HCT116 (cell line): ENCODE results near the gene ST3GAL2. TPM values are rescaled to one million over a fixed set of nuclear protein-coding genes. Genes with fewer than 3 reads are reported as not detected.

Source experiments
- ATAC-seq: fragments of 200-7000 bp; cut with Tn5 transposase; 2 replicates; pipeline ENCODE4 v1.9.1; 2020; ENCODE audit warnings: mild to moderate bottlenecking, moderate library complexity
- BruUV-seq: library from RNA; stranded (reverse); fragments of 400-500 nt; replicated peaks from 2 replicates; lab custom pipeline; 2021; lab: Mats Ljungman, UMichigan
- CTCF ChIA-PET: fragments of 300-600 bp; sonication (Branson Sonifier 250); formaldehyde crosslinking; loops from one replicate; lab custom pipeline; 2021; ENCODE audit warnings: antibody characterized with exemption; lab: Charles Lee
- POLR2A ChIA-PET: fragments of 300-600, 350-600 bp; sonication (Branson Sonifier 250); formaldehyde crosslinking; loops from one replicate; lab custom pipeline; 2021; ENCODE audit warnings: antibody characterized with exemption; lab: Charles Lee
- RAD21 ChIA-PET, 2 experiments: fragments of 300-600 bp; sonication (Branson Sonifier 250); formaldehyde crosslinking; loops; one replicate each; lab custom pipeline; 2023; ENCODE audit warnings: low total read pairs in 2 of 2; ENCODE audit not compliant: uncharacterized antibody in 2 of 2, unreplicated experiment in 2 of 2, low non-redundant PET in 1 of 2; lab: Charles Lee
- DNase-seq: peaks from one replicate; pipeline ENCODE4 v3.0.0-alpha.2; 2010; ENCODE audit warnings: low read depth, low spot score
- H2AFZ ChIP-seq: fragments of 200-600 bp; shearing (Covaris generic), sonication (generic); 2 replicates; pipeline ENCODE4 v1.6.1; 2017; ENCODE audit warnings: low read depth, mixed run types, mixed read lengths, antibody characterized with exemption, low read length; ENCODE audit not compliant: poor library complexity, severe bottlenecking
- H3K27ac ChIP-seq: 2 replicates; pipeline ENCODE4 v1.5.1; 2012; ENCODE audit warnings: low read depth, low read length
- H3K27me3 ChIP-seq: fragments of 200-600 bp; sonication (generic); 2 replicates; pipeline ENCODE4 v1.6.1; 2016; ENCODE audit warnings: mixed run types, low read length, mixed read lengths; ENCODE audit not compliant: insufficient read depth
- H3K36me3 ChIP-seq, 2 experiments: fragments of 200-500 bp in 1 of 2; fragments of 200-600 bp in 1 of 2; sonication (Bioruptor generic) in 1 of 2; sonication (generic) in 1 of 2; 2 replicates each; pipeline versions ENCODE4 v1.5.1 to v1.6.1; 2014 to 2016; ENCODE audit warnings: low read length in 2 of 2, inconsistent platforms in 1 of 2, mixed read lengths in 1 of 2, mixed run types in 1 of 2; ENCODE audit not compliant: insufficient read depth in 2 of 2, control insufficient read depth in 1 of 2
- H3K4me1 ChIP-seq, 2 experiments: fragments of 200-600 bp in 1 of 2; sonication (generic) in 1 of 2; 2 replicates each; pipeline versions ENCODE4 v1.5.1 to v1.6.1; 2012 to 2017; ENCODE audit warnings: low read length in 2 of 2, inconsistent platforms in 1 of 2, mild to moderate bottlenecking in 1 of 2, mixed read lengths in 1 of 2, mixed run types in 1 of 2, moderate library complexity in 1 of 2; ENCODE audit not compliant: insufficient read depth in 2 of 2, control insufficient read depth in 1 of 2
- H3K4me2 ChIP-seq: fragments of 200-600 bp; sonication (generic); 2 replicates; pipeline ENCODE4 v1.6.1; 2017; ENCODE audit warnings: mixed run types, low read length, mixed read lengths
- H3K4me3 ChIP-seq, 2 experiments: fragments of 200-600 bp in 1 of 2; sonication (generic) in 1 of 2; replicated peaks in 1 of 2; 2 replicates each; pipeline ENCODE4 v1.5.1; 2011 to 2016; ENCODE audit warnings: low read length in 2 of 2, control low read depth in 1 of 2, low read depth in 1 of 2, mild to moderate bottlenecking in 1 of 2, mixed read lengths in 1 of 2, mixed run types in 1 of 2
- H3K79me2 ChIP-seq: fragments of 200-600 bp; sonication (generic); 2 replicates; pipeline ENCODE4 v1.6.1; 2017; ENCODE audit warnings: mild to moderate bottlenecking, mixed run types, low read length, moderate library complexity, mixed read lengths; ENCODE audit not compliant: insufficient read depth
- H3K9ac ChIP-seq: fragments of 200-600 bp; sonication (generic); 2 replicates; pipeline ENCODE4 v1.6.1; 2016; ENCODE audit warnings: low read length, mixed read lengths
- H3K9me2 ChIP-seq: fragments of 200-600 bp; sonication (generic), shearing (Covaris generic); 2 replicates; pipeline ENCODE4 v1.6.1; 2017; ENCODE audit warnings: mixed run types, mild to moderate bottlenecking, moderate library complexity; ENCODE audit not compliant: insufficient read depth
- H3K9me3 ChIP-seq, 2 experiments: fragments of 200-500 bp in 1 of 2; fragments of 200-600 bp in 1 of 2; sonication (Bioruptor generic) in 1 of 2; sonication (generic) in 1 of 2; 2 replicates each; pipeline ENCODE4 v1.6.1; 2014 to 2017; ENCODE audit warnings: low read length in 2 of 2, mixed read lengths in 2 of 2, inconsistent platforms in 1 of 2, low read depth in 1 of 2, mild to moderate bottlenecking in 1 of 2, mixed run types in 1 of 2, moderate library complexity in 1 of 2; ENCODE audit not compliant: control insufficient read depth in 1 of 2, insufficient read depth in 1 of 2
- H4K20me1 ChIP-seq: fragments of 200-600 bp; sonication (generic), shearing (Covaris generic); 2 replicates; pipeline ENCODE4 v1.6.1; 2017; ENCODE audit warnings: mixed run types, mild to moderate bottlenecking, moderate library complexity; ENCODE audit not compliant: insufficient read depth
- EGR1 ChIP-seq: IDR thresholded peaks from 2 replicates; pipeline ENCODE4 v1.6.1; 2012; ENCODE audit warnings: low read depth
- EZH2 ChIP-seq: fragments of 200-600 bp; sonication (generic); IDR thresholded peaks from 2 replicates; pipeline ENCODE4 v1.6.1; 2017; ENCODE audit warnings: antibody characterized with exemption, mixed run types
- FOSL1 ChIP-seq: IDR thresholded peaks from 2 replicates; pipeline ENCODE4 v1.6.1; 2012; ENCODE audit warnings: low read depth
- POLR2A ChIP-seq: IDR thresholded peaks from 2 replicates; pipeline ENCODE4 v1.7.0; 2011; ENCODE audit warnings: borderline replicate concordance; ENCODE audit not compliant: insufficient read depth, insufficient read length; ENCODE audit errors: extremely low read depth
- POLR2AphosphoS5 ChIP-seq: IDR thresholded peaks from 2 replicates; pipeline ENCODE4 v1.6.1; 2011; ENCODE audit warnings: mild to moderate bottlenecking, low read depth, low read length, moderate library complexity
- SP1 ChIP-seq: IDR thresholded peaks from 2 replicates; pipeline ENCODE4 v1.6.1; 2012; ENCODE audit warnings: low read depth
- YY1 ChIP-seq: IDR thresholded peaks from 2 replicates; pipeline ENCODE4 v1.6.1; 2011; ENCODE audit warnings: low read length, low read depth, moderate library complexity, mild to moderate bottlenecking; ENCODE audit not compliant: insufficient replicate concordance; ENCODE audit errors: extremely low read depth
- intact Hi-C: fragments of 100-400 bp; cut with micrococcal nuclease; formaldehyde crosslinking; loops from 2 replicates; pipeline ENCODE4 v1.10.0; 2022
- total RNA-seq: library from RNA; stranded (reverse); gene quantifications from one replicate; pipeline ENCODE4 v1.2.1, GENCODE V29; 2021; ENCODE audit not compliant: unreplicated experiment
- TF ChIP-seq, protein P1 (sequence below): IDR thresholded peaks from 2 replicates; pipeline ENCODE4 v1.6.1; 2011; ENCODE audit warnings: mild to moderate bottlenecking, low read length, moderate library complexity; ENCODE audit not compliant: insufficient replicate concordance; ENCODE audit errors: extremely low read depth
- TF ChIP-seq, protein P2 (sequence below): IDR thresholded peaks from 2 replicates; pipeline ENCODE4 v1.6.1; 2012; ENCODE audit warnings: low read depth
- TF ChIP-seq, protein P3 (sequence below), 3 experiments: fragments of 200-600 bp in 1 of 3; sonication (generic) in 1 of 3; IDR thresholded peaks in 2 of 3; conservative IDR thresholded peaks in 1 of 3; 2 replicates each; pipeline ENCODE4 v1.5.1; 2012 to 2017; ENCODE audit warnings: low read depth in 2 of 3, low read length in 2 of 3, antibody characterized with exemption in 1 of 3, borderline replicate concordance in 1 of 3, control low read depth in 1 of 3, mild to moderate bottlenecking in 1 of 3, mixed read lengths in 1 of 3, mixed run types in 1 of 3, moderate library complexity in 1 of 3; ENCODE audit not compliant: insufficient read depth in 1 of 3
- TF ChIP-seq, protein P4 (sequence below): IDR thresholded peaks from 2 replicates; pipeline ENCODE4 v1.6.1; 2012

Gene ST3GAL2
- total RNA-seq, 1 experiment from 2014 or later: 9.5 TPM

DNA sequence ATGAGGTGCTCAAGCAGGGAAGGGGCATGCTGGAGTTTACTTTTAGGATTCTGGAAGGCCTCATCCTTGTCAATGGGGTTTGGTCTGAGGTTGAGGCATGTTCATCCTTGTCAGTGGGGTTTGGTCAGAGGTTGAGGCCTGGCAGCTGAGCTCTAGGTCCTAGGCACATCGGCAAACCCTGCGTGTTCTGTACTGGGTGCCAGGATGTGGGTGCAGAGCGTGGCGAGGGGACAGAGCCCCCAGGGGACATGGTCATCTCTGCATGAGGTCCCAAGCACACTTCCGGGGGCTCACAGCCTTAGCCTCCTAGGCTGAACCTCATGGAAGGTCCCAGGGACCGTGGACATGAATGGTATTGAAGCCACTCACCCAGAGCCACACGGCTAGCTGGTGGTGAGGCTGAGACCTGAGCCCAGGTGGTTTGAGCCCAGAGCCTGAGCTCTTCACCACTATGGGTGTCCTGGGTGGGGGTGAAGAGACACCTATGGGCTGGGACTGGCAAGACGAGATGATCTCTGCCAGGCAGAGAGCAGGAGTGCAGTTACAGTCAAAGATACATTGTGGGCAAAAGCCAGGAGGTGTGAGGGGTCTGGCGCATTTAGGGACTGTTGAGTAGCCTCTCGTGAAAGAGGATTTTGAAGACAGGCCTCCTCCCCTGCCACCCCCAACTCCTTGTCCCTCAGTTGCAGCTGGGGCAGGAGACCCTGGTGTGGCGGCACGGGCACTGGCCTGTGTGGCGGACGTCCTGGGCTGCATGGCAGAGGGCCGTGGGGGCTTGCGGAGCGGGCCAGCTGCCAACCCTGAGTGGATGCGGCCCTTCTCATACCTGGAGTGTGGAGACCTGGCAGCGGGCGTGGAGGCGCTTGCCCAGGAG lies 34.8 kb upstream of the ST3GAL2 start:
- Histone ChIP-seq H3K4me3 (no peak overlapping the region), H3K4me1 (peaks cover 23 to 29% of the 10 kb centered on the region in 2 experiments), H3K27ac (no peak overlapping the region; the same call in 1 of the 2 replicates), H4K20me1 (no peaks in the 10 kb centered on the region), H2AFZ (no peak overlapping the region), H3K4me2 (no peak overlapping the region), H3K79me2 (no peaks in the 10 kb centered on the region), H3K9ac (no peak overlapping the region), H3K9me2 (no peaks in the 10 kb centered on the region), H3K36me3 (no peaks in the 10 kb centered on the region), H3K9me3 (no peaks in the 10 kb centered on the region), H3K27me3 (no peaks in the 10 kb centered on the region)
- TF ChIP-seq, protein P1, sequence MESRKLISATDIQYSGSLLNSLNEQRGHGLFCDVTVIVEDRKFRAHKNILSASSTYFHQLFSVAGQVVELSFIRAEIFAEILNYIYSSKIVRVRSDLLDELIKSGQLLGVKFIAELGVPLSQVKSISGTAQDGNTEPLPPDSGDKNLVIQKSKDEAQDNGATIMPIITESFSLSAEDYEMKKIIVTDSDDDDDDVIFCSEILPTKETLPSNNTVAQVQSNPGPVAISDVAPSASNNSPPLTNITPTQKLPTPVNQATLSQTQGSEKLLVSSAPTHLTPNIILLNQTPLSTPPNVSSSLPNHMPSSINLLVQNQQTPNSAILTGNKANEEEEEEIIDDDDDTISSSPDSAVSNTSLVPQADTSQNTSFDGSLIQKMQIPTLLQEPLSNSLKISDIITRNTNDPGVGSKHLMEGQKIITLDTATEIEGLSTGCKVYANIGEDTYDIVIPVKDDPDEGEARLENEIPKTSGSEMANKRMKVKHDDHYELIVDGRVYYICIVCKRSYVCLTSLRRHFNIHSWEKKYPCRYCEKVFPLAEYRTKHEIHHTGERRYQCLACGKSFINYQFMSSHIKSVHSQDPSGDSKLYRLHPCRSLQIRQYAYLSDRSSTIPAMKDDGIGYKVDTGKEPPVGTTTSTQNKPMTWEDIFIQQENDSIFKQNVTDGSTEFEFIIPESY: no peak
- TF ChIP-seq POLR2AphosphoS5 (no peak), YY1 (no peak), SP1 (no peak), POLR2A (no peak), FOSL1 (no peak), EGR1 (no peak), EZH2 (no peak)
- TF ChIP-seq, protein P2, sequence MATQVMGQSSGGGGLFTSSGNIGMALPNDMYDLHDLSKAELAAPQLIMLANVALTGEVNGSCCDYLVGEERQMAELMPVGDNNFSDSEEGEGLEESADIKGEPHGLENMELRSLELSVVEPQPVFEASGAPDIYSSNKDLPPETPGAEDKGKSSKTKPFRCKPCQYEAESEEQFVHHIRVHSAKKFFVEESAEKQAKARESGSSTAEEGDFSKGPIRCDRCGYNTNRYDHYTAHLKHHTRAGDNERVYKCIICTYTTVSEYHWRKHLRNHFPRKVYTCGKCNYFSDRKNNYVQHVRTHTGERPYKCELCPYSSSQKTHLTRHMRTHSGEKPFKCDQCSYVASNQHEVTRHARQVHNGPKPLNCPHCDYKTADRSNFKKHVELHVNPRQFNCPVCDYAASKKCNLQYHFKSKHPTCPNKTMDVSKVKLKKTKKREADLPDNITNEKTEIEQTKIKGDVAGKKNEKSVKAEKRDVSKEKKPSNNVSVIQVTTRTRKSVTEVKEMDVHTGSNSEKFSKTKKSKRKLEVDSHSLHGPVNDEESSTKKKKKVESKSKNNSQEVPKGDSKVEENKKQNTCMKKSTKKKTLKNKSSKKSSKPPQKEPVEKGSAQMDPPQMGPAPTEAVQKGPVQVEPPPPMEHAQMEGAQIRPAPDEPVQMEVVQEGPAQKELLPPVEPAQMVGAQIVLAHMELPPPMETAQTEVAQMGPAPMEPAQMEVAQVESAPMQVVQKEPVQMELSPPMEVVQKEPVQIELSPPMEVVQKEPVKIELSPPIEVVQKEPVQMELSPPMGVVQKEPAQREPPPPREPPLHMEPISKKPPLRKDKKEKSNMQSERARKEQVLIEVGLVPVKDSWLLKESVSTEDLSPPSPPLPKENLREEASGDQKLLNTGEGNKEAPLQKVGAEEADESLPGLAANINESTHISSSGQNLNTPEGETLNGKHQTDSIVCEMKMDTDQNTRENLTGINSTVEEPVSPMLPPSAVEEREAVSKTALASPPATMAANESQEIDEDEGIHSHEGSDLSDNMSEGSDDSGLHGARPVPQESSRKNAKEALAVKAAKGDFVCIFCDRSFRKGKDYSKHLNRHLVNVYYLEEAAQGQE: no peak
- TF ChIP-seq, protein P3, sequence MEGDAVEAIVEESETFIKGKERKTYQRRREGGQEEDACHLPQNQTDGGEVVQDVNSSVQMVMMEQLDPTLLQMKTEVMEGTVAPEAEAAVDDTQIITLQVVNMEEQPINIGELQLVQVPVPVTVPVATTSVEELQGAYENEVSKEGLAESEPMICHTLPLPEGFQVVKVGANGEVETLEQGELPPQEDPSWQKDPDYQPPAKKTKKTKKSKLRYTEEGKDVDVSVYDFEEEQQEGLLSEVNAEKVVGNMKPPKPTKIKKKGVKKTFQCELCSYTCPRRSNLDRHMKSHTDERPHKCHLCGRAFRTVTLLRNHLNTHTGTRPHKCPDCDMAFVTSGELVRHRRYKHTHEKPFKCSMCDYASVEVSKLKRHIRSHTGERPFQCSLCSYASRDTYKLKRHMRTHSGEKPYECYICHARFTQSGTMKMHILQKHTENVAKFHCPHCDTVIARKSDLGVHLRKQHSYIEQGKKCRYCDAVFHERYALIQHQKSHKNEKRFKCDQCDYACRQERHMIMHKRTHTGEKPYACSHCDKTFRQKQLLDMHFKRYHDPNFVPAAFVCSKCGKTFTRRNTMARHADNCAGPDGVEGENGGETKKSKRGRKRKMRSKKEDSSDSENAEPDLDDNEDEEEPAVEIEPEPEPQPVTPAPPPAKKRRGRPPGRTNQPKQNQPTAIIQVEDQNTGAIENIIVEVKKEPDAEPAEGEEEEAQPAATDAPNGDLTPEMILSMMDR (IDR thresholded peaks at IDR 0.05 in 2 of 3, conservative IDR thresholded peaks at IDR 0.05 in 1 of 3; ENCODE audit: borderline replicate concordance in 1 of 3, insufficient read depth in 1 of 3, low read depth in 2 of 3, low read length in 2 of 3): no peak
- TF ChIP-seq, protein P4, sequence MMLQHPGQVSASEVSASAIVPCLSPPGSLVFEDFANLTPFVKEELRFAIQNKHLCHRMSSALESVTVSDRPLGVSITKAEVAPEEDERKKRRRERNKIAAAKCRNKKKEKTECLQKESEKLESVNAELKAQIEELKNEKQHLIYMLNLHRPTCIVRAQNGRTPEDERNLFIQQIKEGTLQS: no peak
- no peak for DNase-seq
- CTCF ChIA-PET: no interaction called here
- ATAC-seq: no peak
- intact Hi-C loops: loop anchor here (5.0 kb wide), 1 partner anchor 101 kb away; no protein-coding TSS in a partner anchor
- POLR2A ChIA-PET: no interaction called here
- no TSS peak for BruUV-seq
- RAD21 ChIA-PET: no interaction called here
